ENCODE measurements around the gene MIDN.
A peak's percentile ranks its signal among the peaks of the same experiment; 100 is the strongest.

MIDN gene

GRCh38 chr19:1246265-1247087 lies 1.9 kb upstream of the MIDN start:
- DNase-seq (ENCODE audit: low spot score) = peak; percentile 26

- no peak for DNase-seq (ENCODE audit: low spot score)
Observed at GRCh38 chr19:1247748-1248138, 640 bp upstream of the MIDN start.

- peak; percentile 81 for DNase-seq (ENCODE audit: low spot score)
Observed at GRCh38 chr19:1248786-1249297, 459 bp downstream of the MIDN start.

- peak; percentile 97 for DNase-seq (ENCODE audit: low spot score)
Observed at GRCh38 chr19:1249298-1249989, 1.1 kb downstream of the MIDN start.

GRCh38 chr19:1249990-1250436 lies 1.6 kb downstream of the MIDN start:
- DNase-seq (ENCODE audit: low spot score) = no peak

- peak; percentile 60 for DNase-seq (ENCODE audit: low spot score)
Observed at GRCh38 chr19:1250437-1251260, 2.3 kb downstream of the MIDN start.

GRCh38 chr19:1251330-1252220 lies 3.2 kb downstream of the MIDN start:
- peak; percentile 76 for DNase-seq (ENCODE audit: low spot score)

- DNase-seq (ENCODE audit: low spot score) = peak; percentile 94
Observed at GRCh38 chr19:1252221-1252820, 3.9 kb downstream of the MIDN start.

GRCh38 chr19:1252821-1253513 lies 4.6 kb downstream of the MIDN start:
- DNase-seq (ENCODE audit: low spot score) = peak; percentile 97

GRCh38 chr19:1253514-1254080 lies 5.2 kb downstream of the MIDN start:
- no peak for DNase-seq (ENCODE audit: low spot score)

GRCh38 chr19:1254081-1254527 lies 5.7 kb downstream of the MIDN start:
- DNase-seq (ENCODE audit: low spot score) = no peak

GRCh38 chr19:1254530-1255185 lies 6.3 kb downstream of the MIDN start:
- no peak for DNase-seq (ENCODE audit: low spot score)

GRCh38 chr19:1255186-1256161 lies 7.1 kb downstream of the MIDN start:
- no peak for DNase-seq (ENCODE audit: low spot score)

- DNase-seq (ENCODE audit: low spot score) = no peak
Observed at GRCh38 chr19:1256646-1257474, 8.5 kb downstream of the MIDN start.

GRCh38 chr19:1257475-1258162 lies 9.2 kb downstream of the MIDN start:
- DNase-seq (ENCODE audit: low spot score) = no peak

- no peak for DNase-seq (ENCODE audit: low spot score)
Observed at GRCh38 chr19:1258163-1258492, 9.7 kb downstream of the MIDN start.

Measured in kidney tubule cell (primary cell).